KBM-7 (cell line): ENCODE data around the gene TCEAL1.
"Not testable (repeated sequence)": the region's sequence is repeated elsewhere in the genome, so short reads cannot be mapped to it uniquely, and the experiment has no call there.

Source experiments
- DNase-seq: peaks from one replicate; pipeline ENCODE4 v3.0.0-alpha.2; 2015
- in situ Hi-C: fragments of 300-500 bp; cut with MboI; formaldehyde crosslinking; loops from 2 replicates; pipeline ENCODE4 v1.14.3; 2020; ENCODE audit warnings: low sequenced_read_pairs, low pct_unique_long_range_greater_than_20kb, mixed read lengths

The TCEAL1 gene

DNA sequence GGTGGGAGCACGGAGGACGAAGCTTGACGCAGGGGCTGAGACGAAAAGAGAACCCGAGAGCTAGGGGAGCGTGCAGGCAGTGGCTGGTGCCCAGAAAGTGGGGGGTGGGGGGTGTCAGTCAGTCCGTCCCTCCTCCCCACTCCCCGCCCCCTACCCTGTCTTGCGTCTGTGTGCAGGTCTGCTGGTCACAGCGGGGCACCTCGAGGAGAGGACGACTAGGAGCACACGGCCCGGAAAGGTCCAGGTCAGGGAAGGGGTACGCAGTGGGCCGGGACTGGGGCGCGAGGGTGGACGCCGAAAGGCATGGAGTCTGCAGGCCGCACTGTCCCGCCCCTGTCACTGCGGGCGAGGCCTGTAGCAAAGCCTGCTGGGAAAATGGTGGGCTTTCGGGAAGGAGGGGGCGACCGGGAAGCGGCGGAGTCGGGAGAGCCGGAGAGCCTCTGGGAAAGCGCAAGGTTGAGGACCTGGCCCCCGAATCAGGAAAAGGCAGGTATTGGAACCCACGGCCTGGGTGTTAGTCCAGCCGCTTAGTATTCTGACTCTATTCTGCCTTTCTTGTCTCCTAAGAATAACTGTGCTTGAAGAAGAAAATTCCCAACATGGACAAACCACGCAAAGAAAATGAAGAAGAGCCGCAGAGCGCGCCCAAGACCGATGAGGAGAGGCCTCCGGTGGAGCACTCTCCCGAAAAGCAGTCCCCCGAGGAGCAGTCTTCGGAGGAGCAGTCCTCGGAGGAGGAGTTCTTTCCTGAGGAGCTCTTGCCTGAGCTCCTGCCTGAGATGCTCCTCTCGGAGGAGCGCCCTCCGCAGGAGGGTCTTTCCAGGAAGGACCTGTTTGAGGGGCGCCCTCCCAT, 769 bp downstream of the TCEAL1 start:
- DNase-seq = peak; percentile 68
- in situ Hi-C loops = no loop called here

DNA sequence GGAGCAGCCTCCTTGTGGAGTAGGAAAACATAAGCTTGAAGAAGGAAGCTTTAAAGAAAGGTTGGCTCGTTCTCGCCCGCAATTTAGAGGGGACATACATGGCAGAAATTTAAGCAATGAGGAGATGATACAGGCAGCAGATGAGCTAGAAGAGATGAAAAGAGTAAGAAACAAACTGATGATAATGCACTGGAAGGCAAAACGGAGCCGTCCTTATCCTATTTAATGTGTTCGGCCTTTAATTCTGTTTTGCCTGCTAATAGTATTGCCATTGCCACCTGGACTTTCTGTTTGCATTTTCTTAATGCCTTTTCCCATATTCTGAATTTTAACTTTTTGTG, 1.4 kb downstream of the TCEAL1 start:
- in situ Hi-C loops = no loop called here
- DNase-seq = no peak

DNA sequence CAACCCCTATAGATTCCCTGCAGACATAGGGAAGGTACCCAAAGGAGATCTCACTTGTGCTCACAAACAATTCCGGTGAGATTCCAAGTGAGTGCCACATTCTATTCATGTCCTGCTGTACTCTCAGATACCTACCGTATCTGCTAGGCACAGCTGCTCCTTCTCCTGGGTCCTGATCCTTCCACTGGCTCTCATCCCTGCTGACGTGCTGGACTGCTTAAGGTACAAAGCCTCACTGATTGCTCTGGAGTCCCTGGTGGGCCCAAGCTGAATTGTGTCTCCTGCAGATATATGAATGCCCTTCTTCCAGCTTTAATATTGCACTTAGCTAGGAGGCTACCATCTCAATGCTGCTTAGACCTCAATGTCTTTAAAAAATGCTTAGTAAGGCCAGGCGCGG, 2.4 kb downstream of the TCEAL1 start:
- in situ Hi-C loops = no loop called here
- no peak for DNase-seq

- in situ Hi-C loops = no loop called here
These were observed 6.7 kb downstream of the TCEAL1 start for GRCh38 chrX:103635436-103635835.

GRCh38 chrX:103637604-103638338, 9.0 kb downstream of the TCEAL1 start:
- DNase-seq = no peak
- in situ Hi-C loops = no loop called here

More at GRCh38 chrX:103635436-103635835, 6.7 kb downstream of the TCEAL1 start:
- no peak for DNase-seq

DNA sequence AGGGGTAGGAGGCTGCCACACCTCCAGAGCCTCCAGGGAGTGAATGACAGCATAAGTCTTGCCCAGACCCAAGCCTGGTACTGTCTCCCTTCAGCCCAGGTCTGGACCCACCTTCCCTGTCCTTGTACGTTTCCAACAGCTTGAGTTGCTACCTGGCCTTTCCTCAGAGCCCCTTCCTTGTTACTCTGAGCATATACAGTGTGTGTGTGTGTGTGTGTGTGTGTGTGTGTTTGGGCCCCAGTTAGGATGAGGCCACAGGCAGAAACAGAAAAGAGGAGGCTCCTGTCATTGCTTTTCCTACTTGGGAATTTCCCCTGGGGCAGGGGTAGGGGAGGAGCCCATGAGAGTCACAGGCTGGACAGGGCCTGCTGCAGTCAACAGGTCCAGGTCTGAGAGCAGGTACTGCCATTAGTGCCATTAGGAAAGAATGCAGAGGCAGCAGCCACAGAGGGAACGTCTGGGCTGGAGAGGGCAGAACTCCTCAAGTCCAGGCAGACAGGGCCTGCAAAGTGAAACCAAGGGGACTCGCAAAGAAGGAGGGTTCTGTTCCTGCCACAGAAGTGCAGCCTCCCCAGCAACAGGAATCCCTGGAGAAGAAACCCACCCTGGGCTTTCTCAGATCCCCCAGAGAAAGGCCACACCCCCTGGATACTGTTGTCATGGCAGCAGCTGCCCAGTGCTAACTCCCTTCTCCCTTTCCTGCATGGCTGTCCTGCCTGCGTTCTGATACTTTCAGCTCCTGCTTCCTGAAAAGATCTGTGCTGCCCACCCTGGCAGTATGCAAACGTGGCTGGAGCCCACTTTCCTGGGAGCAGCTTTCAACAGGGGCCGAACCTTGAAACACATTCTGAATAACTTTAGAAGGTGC, 9.9 kb downstream of the TCEAL1 start:
- not testable (repeated sequence) for DNase-seq

GRCh38 chrX:103640401-103641155, 11.8 kb downstream of the TCEAL1 start:
- in situ Hi-C loops = no loop called here
- DNase-seq = no peak

More for the DNA sequence above, 9.9 kb downstream of the TCEAL1 start:
- in situ Hi-C loops = not testable (repeated sequence)

GRCh38 chrX:103644125-103644524, 15.3 kb downstream of the TCEAL1 start:
- in situ Hi-C loops = no loop called here

DNA sequence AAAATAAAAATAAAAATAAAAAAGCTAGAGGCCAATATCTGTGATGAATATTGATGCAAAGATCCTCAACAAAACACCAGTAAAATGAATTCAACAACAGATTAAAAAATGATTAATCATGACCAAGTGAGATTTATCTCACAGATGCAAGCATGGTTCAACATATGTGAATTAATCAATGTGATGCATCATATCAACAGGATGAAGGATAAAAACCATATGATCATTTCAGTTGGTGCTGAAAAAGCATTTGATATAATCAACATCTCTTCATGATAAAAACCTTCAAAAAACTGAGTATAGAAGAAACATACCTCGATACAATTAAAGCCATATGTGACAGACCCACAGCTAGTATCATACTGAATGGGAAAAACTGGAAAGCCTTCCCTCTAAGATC, 18.9 kb downstream of the TCEAL1 start:
- in situ Hi-C loops = no loop called here
- DNase-seq = no peak

More at GRCh38 chrX:103644125-103644524, 15.3 kb downstream of the TCEAL1 start:
- DNase-seq = no peak

DNA sequence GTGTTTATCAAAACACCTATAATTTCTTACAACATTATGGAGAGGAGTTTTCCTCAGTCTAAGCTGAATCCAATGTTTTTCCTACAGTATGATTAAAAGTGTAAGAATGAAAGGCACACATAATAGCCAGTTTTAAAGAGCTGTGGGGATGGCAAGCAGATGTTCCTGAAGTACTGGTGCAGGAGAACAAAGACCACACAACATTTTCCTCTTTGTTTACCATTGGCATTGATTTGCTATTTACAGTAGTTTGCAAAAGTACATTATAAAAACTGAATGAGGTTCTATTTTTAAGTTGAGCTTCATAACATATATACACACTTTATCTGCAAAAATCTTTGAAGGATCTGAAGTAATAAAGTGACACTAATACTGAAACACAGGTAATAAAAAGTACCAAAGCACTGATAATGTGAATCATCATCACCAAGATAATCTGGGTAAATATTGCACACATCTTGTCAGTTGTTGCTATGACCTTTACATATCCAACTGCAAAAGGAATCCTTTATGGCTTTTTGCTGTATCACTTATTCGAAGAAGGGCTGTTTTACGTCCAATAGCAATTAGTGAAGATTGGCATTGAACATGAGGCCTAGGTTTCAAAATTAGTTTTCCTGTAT, 22.5 kb downstream of the TCEAL1 start:
- DNase-seq = no peak
- in situ Hi-C loops = no loop called here

- DNase-seq, in situ Hi-C loops: not testable (repeated sequence)
These were observed 26.6 kb downstream of the TCEAL1 start for GRCh38 chrX:103655230-103656000.

- in situ Hi-C loops = no loop called here
- no peak for DNase-seq
These were observed 27.8 kb downstream of the TCEAL1 start for GRCh38 chrX:103656617-103657016.

DNA sequence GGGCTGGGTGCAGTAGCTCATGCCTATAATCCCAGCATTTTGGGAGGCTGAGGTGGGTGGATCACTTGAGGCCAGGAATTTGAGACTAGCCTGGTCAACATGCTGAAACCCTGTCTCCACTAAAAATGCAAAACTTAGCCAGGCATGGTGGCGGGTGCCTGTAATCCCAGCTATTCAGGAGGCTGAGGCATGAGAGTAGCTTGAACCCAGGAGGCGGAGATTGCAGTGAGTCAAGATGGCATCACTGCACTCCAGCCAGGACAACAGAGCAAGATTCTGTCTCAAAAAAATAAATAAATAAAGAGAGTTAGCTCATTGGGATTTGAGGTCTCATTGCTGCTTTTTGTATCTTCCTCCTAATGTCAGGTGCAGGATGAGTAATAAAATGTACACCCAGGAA, 28.3 kb downstream of the TCEAL1 start:
- in situ Hi-C loops, DNase-seq: not testable (repeated sequence)

DNA sequence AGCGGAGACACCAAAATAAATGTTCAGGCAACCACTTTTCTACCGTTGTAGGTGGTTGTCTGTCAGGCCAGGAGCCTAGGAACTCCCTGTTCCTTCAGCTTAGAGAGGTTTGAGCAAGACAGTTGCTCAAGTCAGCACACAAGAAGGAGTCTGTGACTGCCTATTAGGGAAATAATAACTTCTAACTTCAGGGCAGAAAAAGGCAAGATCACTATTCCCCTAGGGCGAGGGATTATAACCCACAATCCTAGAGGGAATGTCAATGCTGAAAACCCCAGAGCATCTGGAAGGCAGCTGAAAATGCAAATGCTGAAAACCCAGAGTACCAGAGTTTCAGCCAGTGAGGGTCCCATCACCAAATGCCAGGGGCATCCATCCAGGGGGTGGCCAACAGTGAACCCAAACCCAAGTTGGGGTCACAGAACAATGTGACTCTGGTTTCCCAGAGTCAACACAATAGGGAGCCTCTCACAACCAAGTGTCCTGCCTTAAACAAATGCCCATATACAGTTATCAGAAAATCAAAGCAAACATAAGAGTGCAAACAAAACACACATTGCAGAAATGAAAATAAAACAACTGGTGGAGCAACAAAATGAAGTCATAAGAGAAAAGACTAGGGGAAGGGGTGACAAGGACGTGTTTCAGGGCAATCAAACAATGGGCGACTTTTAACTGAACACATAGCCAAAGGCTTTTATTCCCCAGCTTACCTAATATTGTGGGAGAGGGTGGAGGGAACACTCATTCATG, 30.1 kb downstream of the TCEAL1 start:
- DNase-seq = no peak

DNA sequence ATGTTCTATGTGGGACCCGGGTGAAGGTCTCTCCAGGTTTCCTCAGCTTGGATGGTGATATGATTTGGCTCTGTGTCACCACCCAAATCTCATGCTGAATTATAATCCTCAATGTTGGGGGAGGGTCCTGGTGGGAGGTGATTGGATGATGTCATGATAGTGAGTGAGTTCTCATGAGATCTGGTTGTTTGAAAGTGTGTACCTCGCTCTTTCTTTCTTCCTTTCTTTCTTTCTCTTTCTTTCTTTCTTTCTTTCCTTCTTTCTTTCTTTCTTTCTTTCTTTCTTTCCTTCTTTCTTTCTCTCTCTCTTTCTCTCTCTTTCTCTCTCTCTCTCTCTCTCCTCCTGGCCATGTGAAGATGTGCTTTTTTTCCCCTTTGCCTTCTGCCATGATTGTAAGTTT, 30.7 kb downstream of the TCEAL1 start:
- DNase-seq, in situ Hi-C loops: not testable (repeated sequence)

More for the DNA sequence above, 30.1 kb downstream of the TCEAL1 start:
- in situ Hi-C loops = no loop called here

DNA sequence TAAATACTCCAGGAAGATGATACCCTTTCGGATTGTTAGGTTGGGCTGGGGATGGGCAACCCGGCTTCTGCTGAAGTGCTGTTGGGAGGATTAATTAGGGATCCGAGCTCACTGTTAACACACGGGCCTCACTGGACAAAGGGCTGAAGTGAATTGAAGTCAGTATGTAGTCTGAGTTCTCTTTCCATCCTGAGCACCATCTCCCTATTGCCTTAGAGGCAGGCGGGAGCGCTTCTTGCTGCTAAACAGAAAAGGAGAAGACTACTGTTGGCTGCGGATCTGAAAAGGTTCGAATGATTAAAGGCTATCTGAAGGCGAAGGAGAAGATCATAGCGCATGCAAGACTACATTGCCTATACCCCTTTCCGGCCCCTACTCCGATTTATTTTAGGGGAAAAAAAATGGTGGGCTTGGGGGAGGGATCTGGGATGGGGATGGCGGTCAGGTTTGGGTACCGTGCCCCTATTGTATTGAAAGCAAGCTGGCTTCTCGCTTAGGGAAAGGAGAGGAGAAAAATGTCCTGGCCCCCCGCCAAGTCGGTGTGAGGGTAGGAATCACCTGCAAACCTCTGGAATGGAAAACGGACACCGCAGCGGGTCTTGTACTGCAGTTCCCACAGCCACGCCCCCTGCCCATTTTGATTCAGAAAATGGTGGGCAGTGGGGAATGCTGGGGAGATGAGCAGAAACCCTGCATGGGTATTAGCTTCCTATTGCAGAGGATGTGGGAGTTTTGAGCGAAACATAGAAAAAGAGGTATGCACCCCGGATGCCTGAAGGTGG, 35.4 kb downstream of the TCEAL1 start:
- in situ Hi-C loops = no loop called here
- no peak for DNase-seq
